GM12878 (cell line): Measurements from ENCODE around the gene CTXND1. TPM values are rescaled to one million over a fixed set of nuclear protein-coding genes. Genes with fewer than 3 reads are reported as not detected.

ENCODE experiments used
- ATAC-seq: fragments of 200-7000 bp; cut with Tn5 transposase; 3 replicates; pipeline ENCODE4 v1.9.1; 2020; ENCODE audit warnings: mild to moderate bottlenecking, moderate library complexity
- BruUV-seq: library from RNA; stranded (reverse); fragments of 400-500 nt; replicated peaks from 2 replicates; lab custom pipeline; 2021; lab: Mats Ljungman, UMichigan
- CTCF ChIA-PET: fragments of 300-600 bp; sonication (Branson Sonifier 250); formaldehyde crosslinking; extraction: SDS; loops from one replicate; lab custom pipeline; 2021; ENCODE audit warnings: inconsistent platforms; lab: Yijun Ruan, JAX
- POLR2A ChIA-PET: fragments of 350-600 bp; formaldehyde crosslinking; extraction: SDS; loops from one replicate; lab custom pipeline; 2021; ENCODE audit warnings: inconsistent platforms; lab: Charles Lee
- RAD21 ChIA-PET: fragments of 300-600 bp; sonication (Branson Sonifier 250); formaldehyde crosslinking; loops from one replicate; lab custom pipeline; 2023; ENCODE audit warnings: antibody characterized with exemption; ENCODE audit not compliant: unreplicated experiment; lab: Charles Lee
- SMC1A ChIA-PET: fragments of 300-600 bp; sonication (Branson Sonifier 250); formaldehyde crosslinking; loops from one replicate; lab custom pipeline; 2023; ENCODE audit not compliant: unreplicated experiment, uncharacterized antibody; lab: Charles Lee
- DNase-seq: peaks from one replicate; pipeline ENCODE4 v3.0.0-alpha.2; 2011; ENCODE audit warnings: low read depth, low spot score
- FAIRE-seq: peaks from 3 replicates; lab custom pipeline; 2011; peaks lifted over from hg19 to GRCh38; lab: Jason Lieb, UNC
- H2AFZ ChIP-seq: 2 replicates; pipeline ENCODE4 v1.6.0; 2011; ENCODE audit warnings: low read depth, low read length, control low read depth; ENCODE audit not compliant: control insufficient read depth
- H3K27ac ChIP-seq: 2 replicates; pipeline ENCODE4 v1.5.1; 2011; ENCODE audit warnings: control low read depth; ENCODE audit not compliant: control insufficient read depth, insufficient read depth
- H3K27me3 ChIP-seq, 2 experiments: replicated peaks in 1 of 2; 2 replicates each; pipeline versions ENCODE4 v1.6.0 to v1.6.1; 2011; ENCODE audit warnings: low read length in 1 of 2; ENCODE audit not compliant: control insufficient read depth in 2 of 2, insufficient read depth in 2 of 2
- H3K36me3 ChIP-seq, 2 experiments: 2 replicates each; pipeline ENCODE4 v1.5.1; 2011; ENCODE audit warnings: low read length in 1 of 2; ENCODE audit not compliant: control insufficient read depth in 2 of 2, insufficient read depth in 2 of 2
- H3K4me1 ChIP-seq: 2 replicates; pipeline ENCODE4 v1.6.1; 2011; ENCODE audit warnings: mild to moderate bottlenecking, low read length, moderate library complexity, mixed read lengths; ENCODE audit not compliant: control insufficient read depth, insufficient read depth
- H3K4me2 ChIP-seq: 2 replicates; pipeline ENCODE4 v1.6.0; 2011; ENCODE audit warnings: control low read depth; ENCODE audit not compliant: control insufficient read depth, insufficient read depth
- H3K4me3 ChIP-seq: fragments of 200-600 bp; sonication (generic); 2 replicates; pipeline ENCODE4 v1.5.1; 2016
- H3K79me2 ChIP-seq: 2 replicates; pipeline ENCODE4 v1.6.0; 2011; ENCODE audit warnings: low read length; ENCODE audit not compliant: control insufficient read depth, insufficient read depth
- H3K9ac ChIP-seq: 2 replicates; pipeline ENCODE4 v1.8.0; 2011; ENCODE audit warnings: low read length, control low read depth, mixed read lengths; ENCODE audit not compliant: control insufficient read depth, insufficient read depth
- H3K9me3 ChIP-seq: replicated peaks from 3 replicates; pipeline ENCODE4 v1.5.1; 2011; ENCODE audit warnings: mild to moderate bottlenecking, low read length; ENCODE audit not compliant: control insufficient read depth, insufficient read depth
- H4K20me1 ChIP-seq: 2 replicates; pipeline ENCODE4 v1.6.0; 2011; ENCODE audit not compliant: control insufficient read depth, insufficient read depth
- BRCA1 ChIP-seq: IDR thresholded peaks from 2 replicates; pipeline ENCODE4 v1.6.1; 2011; ENCODE audit warnings: low read depth, low read length, improper control_type of control experiment
- CBFB ChIP-seq: IDR thresholded peaks from 2 replicates; pipeline ENCODE4 v1.6.1; 2016; ENCODE audit warnings: antibody characterized with exemption, low read depth
- CEBPB ChIP-seq, 2 experiments: fragments of 150-350 bp in 1 of 2; IDR thresholded peaks; 2 replicates each; pipeline ENCODE4 v1.6.1; 2012 to 2014; ENCODE audit warnings: low read depth in 2 of 2, low read length in 2 of 2, borderline replicate concordance in 1 of 2, inconsistent platforms in 1 of 2
- IKZF2 ChIP-seq, 2 experiments: fragments of 450-650 bp; IDR thresholded peaks; 2 replicates each; pipeline ENCODE4 v1.6.1; 2017; ENCODE audit warnings: mild to moderate bottlenecking in 2 of 2, moderate library complexity in 2 of 2
- IRF5 ChIP-seq: fragments of 450-650 bp; IDR thresholded peaks from 2 replicates; pipeline ENCODE4 v1.6.1; 2017; ENCODE audit warnings: borderline replicate concordance
- MYB ChIP-seq: fragments of 150-350 bp; IDR thresholded peaks from 2 replicates; pipeline ENCODE4 v1.6.1; 2014; ENCODE audit warnings: mild to moderate bottlenecking, low read depth, low read length, borderline replicate concordance
- RELA ChIP-seq: fragments of 450-650 bp; IDR thresholded peaks from 2 replicates; pipeline ENCODE4 v1.8.0; 2014; ENCODE audit warnings: borderline replicate concordance; ENCODE audit not compliant: partially characterized antibody
- ZNF384 ChIP-seq: IDR thresholded peaks from 2 replicates; pipeline ENCODE4 v1.6.1; 2012; ENCODE audit warnings: low read depth, mild to moderate bottlenecking, low read length, improper control_type of control experiment, borderline replicate concordance
- WGBS: methylation state at CpG from one replicate; pipeline ENCODE4 v1.1.6; 2016; ENCODE audit warnings: low lambda C conversion rate; ENCODE audit not compliant: insufficient replicate concordance, insufficient coverage; ENCODE audit errors: missing lambda C conversion rate; 5-methylcytosine and 5-hydroxymethylcytosine counted together
- in situ Hi-C: fragments of 300-500 bp; cut with MboI; formaldehyde crosslinking; loops from 9 replicates; pipeline ENCODE4 v1.14.3; 2018; ENCODE audit warnings: mixed read lengths
- intact Hi-C: fragments of 100-400 bp; cut with micrococcal nuclease; formaldehyde crosslinking; loops from one replicate; pipeline ENCODE4 v1.14.2; 2022; ENCODE audit not compliant: unreplicated experiment
- polyA plus RNA-seq, 11 experiments: library from polyadenylated mRNA; depleted of rRNA in 4 of 11; unstranded in 6 of 11; stranded (reverse) in 5 of 11; fragments of >200 nt; fragmentation: Nextera tagmentation in 4 of 11; fragmentation: Illumina TruSeq in 1 of 11; extraction: Ambion mirVana in 4 of 11; extraction: Trizol in 1 of 11; gene quantifications; 1 replicate in 1 of 11; 2 replicates in 10 of 11; pipeline versions ENCODE4 v1.2.1 to v1.2.3, GENCODE V29; 2011 to 2016; ENCODE audit warnings: inconsistent platforms in 2 of 11, missing spikeins in 2 of 11, low read depth in 1 of 11
- total RNA-seq, 4 experiments: library from RNA; depleted of rRNA in 3 of 4; stranded (reverse); fragments of >200 nt in 3 of 4; fragmentation: Illumina TruSeq in 1 of 4; extraction: Trizol in 1 of 4; gene quantifications; 2 replicates each; pipeline versions ENCODE4 v1.2.1 to v1.2.3, GENCODE V29; 2013 to 2021
- TF ChIP-seq, protein P1 (sequence below): IDR thresholded peaks from 2 replicates; pipeline ENCODE4 v1.6.1; 2012; ENCODE audit warnings: mild to moderate bottlenecking, low read depth, low read length
- TF ChIP-seq, protein P2 (sequence below): IDR thresholded peaks from 2 replicates; pipeline ENCODE4 v1.6.1; 2012; ENCODE audit warnings: low read depth, low read length, improper control_type of control experiment

Gene CTXND1
- total and polyA plus RNA-seq, 10 of the 15 experiments (the other 5 are each of a cell fraction or from before 2014, with no cell fraction given): under 0.01 to 0.03 (median 0.02) TPM; not detected in 7

- ATAC-seq: no peak
These were observed 10.5 kb downstream of the CTXND1 start for GRCh38 chr15:80241508-80241907.

DNA sequence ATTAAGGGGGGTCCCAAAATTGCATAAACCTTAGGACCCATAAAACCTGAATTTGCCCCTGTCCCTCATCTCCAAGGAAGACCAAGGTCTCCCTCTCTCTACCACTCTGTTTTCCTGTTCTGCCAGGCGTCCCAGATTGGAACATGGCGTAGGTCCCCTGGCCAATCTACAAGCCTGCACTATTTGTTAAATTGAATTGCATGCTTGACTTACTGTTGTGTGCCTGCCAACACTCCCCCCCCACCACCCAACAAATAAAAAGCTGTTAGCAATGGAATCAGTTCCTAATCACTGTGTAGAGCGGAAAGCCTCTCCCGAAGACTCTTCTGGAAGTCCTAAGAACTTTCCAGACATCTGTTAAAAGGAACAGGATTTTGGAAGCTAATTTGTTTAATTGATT is 11.7 kb downstream of the CTXND1 start:
- no peaks in the 10 kb centered on the region for H3K4me1 ChIP-seq
- no peak overlapping the region for H3K9ac ChIP-seq
- FAIRE-seq (no peak), DNase-seq (no peak), ATAC-seq (no peak)
- WGBS: 50% methylated on average over 4 of the region's 4 CpGs
- no peaks in the 10 kb centered on the region for H3K79me2 ChIP-seq
- H3K36me3 ChIP-seq: no peaks in the 10 kb centered on the region
- in situ Hi-C loops: no loop called here
- H2AFZ ChIP-seq: no peak overlapping the region
- RAD21 ChIA-PET: interaction anchor here (1.3 kb wide), 1 partner anchor 69 kb away, joined by 4 read pairs; no protein-coding TSS in a partner anchor
- SMC1A ChIA-PET: no interaction called here
- no peak overlapping the region for H3K27ac ChIP-seq
- intact Hi-C loops: no loop called here
- no peak overlapping the region for H3K4me3 ChIP-seq
- POLR2A ChIA-PET: no interaction called here
- BruUV-seq: no TSS peak
- H3K9me3 ChIP-seq: no peaks in the 10 kb centered on the region
- no peaks in the 10 kb centered on the region; a peak in 1 of 4 replicates for H3K27me3 ChIP-seq
- H4K20me1 ChIP-seq: no peaks in the 10 kb centered on the region; the same call in 1 of the 2 replicates
- H3K4me2 ChIP-seq: no peak overlapping the region
- CTCF ChIA-PET: interaction anchor here (1.1 to 1.6 kb wide), 4 partner anchors 35 to 70 kb away, joined by 3 to 6 read pairs (median 4); no protein-coding TSS in a partner anchor
- TF ChIP-seq CBFB: no peak
- no peak for TF ChIP-seq IKZF2 (IDR thresholded peaks at IDR 0.05)
- no peak for TF ChIP-seq RELA
- no peak for TF ChIP-seq BRCA1
- TF ChIP-seq, protein P1, sequence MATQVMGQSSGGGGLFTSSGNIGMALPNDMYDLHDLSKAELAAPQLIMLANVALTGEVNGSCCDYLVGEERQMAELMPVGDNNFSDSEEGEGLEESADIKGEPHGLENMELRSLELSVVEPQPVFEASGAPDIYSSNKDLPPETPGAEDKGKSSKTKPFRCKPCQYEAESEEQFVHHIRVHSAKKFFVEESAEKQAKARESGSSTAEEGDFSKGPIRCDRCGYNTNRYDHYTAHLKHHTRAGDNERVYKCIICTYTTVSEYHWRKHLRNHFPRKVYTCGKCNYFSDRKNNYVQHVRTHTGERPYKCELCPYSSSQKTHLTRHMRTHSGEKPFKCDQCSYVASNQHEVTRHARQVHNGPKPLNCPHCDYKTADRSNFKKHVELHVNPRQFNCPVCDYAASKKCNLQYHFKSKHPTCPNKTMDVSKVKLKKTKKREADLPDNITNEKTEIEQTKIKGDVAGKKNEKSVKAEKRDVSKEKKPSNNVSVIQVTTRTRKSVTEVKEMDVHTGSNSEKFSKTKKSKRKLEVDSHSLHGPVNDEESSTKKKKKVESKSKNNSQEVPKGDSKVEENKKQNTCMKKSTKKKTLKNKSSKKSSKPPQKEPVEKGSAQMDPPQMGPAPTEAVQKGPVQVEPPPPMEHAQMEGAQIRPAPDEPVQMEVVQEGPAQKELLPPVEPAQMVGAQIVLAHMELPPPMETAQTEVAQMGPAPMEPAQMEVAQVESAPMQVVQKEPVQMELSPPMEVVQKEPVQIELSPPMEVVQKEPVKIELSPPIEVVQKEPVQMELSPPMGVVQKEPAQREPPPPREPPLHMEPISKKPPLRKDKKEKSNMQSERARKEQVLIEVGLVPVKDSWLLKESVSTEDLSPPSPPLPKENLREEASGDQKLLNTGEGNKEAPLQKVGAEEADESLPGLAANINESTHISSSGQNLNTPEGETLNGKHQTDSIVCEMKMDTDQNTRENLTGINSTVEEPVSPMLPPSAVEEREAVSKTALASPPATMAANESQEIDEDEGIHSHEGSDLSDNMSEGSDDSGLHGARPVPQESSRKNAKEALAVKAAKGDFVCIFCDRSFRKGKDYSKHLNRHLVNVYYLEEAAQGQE: no peak
- TF ChIP-seq ZNF384: no peak
- TF ChIP-seq IRF5: no peak
- TF ChIP-seq MYB: no peak
- no peak for TF ChIP-seq CEBPB (IDR thresholded peaks at IDR 0.05; ENCODE audit: borderline replicate concordance in 1 of 2, low read depth in 2 of 2, low read length in 2 of 2)

More at GRCh38 chr15:80241508-80241907, 10.5 kb downstream of the CTXND1 start:
- Histone ChIP-seq H3K4me1 (no peaks in the 10 kb centered on the region), H3K27ac (no peak overlapping the region), H3K79me2 (no peaks in the 10 kb centered on the region), H3K4me2 (no peak overlapping the region), H3K36me3 (no peaks in the 10 kb centered on the region), H4K20me1 (no peaks in the 10 kb centered on the region; the same call in 1 of the 2 replicates), H3K27me3 (no peaks in the 10 kb centered on the region; a peak in 1 of 4 replicates), H3K9ac (no peak overlapping the region), H3K4me3 (no peak overlapping the region), H3K9me3 (no peaks in the 10 kb centered on the region), H2AFZ (no peak overlapping the region; the same call in 1 of the 2 replicates)
- ChIA-PET CTCF (interaction anchor here (0.9 to 1.6 kb wide), 4 partner anchors 38 to 729 kb away, joined by 3 to 6 read pairs (median 4); no protein-coding TSS in a partner anchor), POLR2A (no interaction called here), SMC1A (no interaction called here), RAD21 (no interaction called here)
- no peak for DNase-seq
- BruUV-seq: no TSS peak
- no peak for FAIRE-seq
- 17% methylated on average over 5 of the region's 5 CpGs for WGBS
- TF ChIP-seq, protein P2, sequence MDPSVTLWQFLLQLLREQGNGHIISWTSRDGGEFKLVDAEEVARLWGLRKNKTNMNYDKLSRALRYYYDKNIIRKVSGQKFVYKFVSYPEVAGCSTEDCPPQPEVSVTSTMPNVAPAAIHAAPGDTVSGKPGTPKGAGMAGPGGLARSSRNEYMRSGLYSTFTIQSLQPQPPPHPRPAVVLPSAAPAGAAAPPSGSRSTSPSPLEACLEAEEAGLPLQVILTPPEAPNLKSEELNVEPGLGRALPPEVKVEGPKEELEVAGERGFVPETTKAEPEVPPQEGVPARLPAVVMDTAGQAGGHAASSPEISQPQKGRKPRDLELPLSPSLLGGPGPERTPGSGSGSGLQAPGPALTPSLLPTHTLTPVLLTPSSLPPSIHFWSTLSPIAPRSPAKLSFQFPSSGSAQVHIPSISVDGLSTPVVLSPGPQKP: no peak
- in situ Hi-C loops (no loop called here), intact Hi-C loops (no loop called here)
